ENCODE data around the gene BCKDHB.

DNA sequence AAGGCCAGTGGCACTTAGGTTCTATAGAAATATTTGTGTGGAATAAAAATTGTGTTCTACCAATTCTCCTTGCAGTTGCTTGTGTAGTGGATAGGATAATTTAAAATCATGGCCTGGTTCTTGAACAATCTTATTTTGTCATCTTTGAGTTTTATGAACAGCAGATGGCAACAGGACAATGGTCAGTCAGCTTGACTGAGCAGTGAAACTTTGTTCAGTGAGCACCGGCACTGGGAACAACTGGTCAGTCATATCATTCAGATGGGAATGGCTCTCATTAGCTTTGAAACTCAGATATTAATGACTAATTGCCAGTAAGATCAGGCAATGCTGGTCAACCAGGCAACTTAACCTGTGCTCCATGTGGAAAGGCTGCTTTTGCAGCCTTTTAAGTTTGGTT is 129.2 kb downstream of the BCKDHB start:
- TF ChIP-seq, protein P1, sequence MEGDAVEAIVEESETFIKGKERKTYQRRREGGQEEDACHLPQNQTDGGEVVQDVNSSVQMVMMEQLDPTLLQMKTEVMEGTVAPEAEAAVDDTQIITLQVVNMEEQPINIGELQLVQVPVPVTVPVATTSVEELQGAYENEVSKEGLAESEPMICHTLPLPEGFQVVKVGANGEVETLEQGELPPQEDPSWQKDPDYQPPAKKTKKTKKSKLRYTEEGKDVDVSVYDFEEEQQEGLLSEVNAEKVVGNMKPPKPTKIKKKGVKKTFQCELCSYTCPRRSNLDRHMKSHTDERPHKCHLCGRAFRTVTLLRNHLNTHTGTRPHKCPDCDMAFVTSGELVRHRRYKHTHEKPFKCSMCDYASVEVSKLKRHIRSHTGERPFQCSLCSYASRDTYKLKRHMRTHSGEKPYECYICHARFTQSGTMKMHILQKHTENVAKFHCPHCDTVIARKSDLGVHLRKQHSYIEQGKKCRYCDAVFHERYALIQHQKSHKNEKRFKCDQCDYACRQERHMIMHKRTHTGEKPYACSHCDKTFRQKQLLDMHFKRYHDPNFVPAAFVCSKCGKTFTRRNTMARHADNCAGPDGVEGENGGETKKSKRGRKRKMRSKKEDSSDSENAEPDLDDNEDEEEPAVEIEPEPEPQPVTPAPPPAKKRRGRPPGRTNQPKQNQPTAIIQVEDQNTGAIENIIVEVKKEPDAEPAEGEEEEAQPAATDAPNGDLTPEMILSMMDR (IDR thresholded peaks at IDR 0.05) = no peak
- no peak for TF ChIP-seq EZH2 (IDR thresholded peaks at IDR 0.05; ENCODE audit: borderline replicate concordance, insufficient read depth, low read depth, low read length, poor library complexity, severe bottlenecking)

Measured in B cell (primary cell).